ENCODE results near the gene LIN37.
"Not testable (repeated sequence)": the region's sequence is repeated elsewhere in the genome, so short reads cannot be mapped to it uniquely, and the experiment has no call there.

The LIN37 gene

DNA sequence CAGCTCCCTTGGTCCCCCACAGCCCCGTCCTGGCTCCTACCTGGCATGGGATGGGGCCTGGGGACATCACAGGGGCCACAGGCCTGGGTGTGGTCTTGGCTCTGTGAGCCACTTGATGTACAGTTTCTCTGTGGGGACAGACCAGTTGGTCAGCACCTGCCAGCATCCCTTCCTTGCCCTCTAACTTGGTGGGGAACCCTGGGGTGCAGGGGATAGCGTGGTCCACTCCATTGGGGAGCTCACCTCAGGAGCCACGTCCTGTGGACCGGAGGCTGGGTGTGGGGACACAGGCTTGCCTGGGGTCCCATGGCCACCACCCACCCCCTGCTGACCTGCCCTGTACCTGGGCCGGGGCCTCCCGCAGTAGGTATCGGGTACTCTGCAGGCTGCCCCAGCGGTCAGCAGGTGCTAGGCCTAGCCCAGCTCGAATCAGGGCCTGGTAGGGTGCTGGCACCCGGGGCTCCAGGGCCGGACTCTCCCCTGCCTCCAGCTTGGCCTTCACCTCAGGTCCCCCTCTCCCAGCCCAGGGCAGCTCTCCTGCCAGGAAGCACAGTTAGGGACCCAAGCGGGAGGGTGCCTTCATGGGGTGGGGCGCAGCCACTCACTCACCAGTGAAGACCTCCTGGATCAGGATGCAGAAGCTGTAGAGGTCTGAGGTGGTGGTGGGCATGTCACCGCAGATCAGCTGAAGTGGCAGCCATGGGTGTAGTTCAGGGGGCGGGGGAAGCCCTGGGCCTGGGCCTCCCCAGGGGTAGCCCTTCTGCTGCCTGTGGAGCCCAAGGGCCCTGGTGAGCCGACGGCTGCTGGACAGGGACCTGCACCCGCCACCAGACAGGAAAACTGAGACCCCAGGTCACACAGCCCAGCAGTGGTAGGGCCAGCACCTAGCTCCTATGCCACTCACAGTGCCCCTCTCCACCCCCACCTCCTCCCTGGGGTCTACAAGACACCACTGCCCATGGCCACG, 41.9 kb downstream of the LIN37 start:
- DNase-seq (ENCODE audit: low spot score), result no peak

DNA sequence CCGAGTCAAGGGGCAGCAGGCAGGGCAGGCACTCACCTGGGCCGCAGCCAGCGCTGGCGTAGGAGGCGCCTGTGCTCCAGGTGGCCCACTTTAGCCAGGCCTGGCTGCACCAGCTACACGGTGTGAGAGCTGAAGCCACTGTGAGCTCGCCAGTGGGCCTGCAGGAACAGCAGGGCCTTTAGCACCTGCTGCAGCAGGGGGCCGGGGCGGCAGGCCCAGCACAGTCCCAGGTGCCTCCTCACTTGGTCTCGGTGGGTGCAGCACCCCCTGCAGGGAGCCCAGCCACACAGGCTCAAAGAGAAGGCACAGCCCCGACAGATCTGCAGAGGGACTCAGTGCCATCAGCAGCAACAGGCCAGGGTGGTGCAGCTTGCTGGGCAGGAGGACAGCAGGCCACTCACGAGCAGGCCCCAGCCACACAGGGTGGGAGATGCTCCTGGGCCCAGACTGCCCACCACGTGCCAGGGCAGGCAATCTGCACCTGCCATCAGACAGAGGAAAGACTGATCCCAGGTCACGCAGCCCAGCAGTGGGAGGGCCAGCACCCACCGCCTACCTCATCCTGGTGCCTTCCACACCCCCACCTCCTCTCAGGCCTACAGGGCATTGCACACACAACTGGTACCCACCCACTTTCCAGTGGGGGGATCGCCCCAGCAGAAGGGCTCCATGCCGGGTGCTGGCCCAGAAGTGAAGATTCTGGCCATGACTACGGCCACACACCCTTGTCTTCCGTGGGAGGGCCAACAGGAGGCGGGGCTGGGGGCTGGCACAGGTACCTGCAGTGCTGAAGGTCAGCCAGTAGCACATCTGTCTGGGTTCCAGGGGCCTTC, 42.8 kb downstream of the LIN37 start:
- DNase-seq (ENCODE audit: low spot score), result peak; percentile 63

DNA sequence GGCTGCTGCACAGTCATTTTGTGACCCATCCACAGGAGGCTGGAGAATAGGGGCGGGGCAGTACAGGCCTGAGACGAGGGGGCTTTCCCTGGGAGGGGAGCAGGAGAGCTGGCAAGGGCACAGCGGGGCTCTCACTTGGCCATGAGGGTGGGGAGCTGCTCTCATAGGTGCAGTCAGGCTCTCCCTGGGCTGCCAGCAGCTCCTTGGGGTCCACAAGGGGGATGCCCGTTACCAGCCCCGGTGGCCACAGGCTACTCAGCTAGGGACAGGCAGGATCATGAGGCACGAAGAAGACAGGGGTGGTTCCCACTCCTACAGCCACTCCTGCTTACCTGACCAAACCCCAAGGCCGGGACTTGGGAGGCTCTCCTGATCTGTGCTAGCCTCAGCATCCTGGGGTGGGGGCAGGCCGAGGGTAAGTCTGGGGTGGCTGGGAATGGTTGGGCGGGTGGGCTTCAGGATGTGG, 43.5 kb downstream of the LIN37 start:
- DNase-seq (ENCODE audit: low spot score), result no peak

DNA sequence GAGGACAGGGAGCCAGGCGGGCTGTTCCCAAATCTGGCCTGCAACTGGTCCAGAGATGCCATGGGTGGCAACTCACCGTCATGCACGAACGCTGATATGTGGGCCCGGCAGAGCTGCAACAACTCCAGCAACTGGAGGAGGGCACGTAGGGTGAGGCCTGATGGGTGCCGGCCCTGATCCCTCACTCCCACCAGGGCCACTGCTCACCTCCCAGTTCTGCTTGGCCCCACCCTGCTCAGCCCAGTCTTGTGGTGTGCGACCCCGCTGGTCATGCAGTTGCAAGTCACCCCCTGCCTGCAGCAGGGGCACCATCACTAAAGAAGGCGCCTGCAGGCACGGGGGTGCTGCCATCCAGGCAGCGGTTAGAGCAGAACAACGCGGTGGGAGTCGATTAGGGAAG, 43.9 kb downstream of the LIN37 start:
- DNase-seq (ENCODE audit: low spot score), result no peak

DNA sequence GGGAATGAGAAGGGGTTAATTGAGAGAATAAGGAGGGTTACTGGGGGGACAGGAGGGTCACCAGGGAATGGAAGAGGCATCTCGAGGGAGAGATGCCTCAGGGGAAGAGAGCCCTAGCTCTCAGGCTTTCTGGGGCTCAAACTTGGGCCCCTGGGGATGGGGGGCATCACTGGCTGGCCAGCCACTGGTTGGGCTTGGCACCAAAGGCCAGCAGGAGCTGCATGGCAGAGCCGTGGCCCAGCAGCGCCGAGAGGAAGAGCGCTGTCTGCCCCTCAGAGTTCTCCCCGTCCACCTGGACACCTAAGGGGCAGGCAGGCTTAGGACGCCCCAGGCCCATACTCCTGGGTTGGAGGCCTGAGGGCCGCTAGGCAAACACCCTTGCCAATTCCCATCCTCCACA, 44.5 kb downstream of the LIN37 start:
- DNase-seq (ENCODE audit: low spot score), result no peak

DNA sequence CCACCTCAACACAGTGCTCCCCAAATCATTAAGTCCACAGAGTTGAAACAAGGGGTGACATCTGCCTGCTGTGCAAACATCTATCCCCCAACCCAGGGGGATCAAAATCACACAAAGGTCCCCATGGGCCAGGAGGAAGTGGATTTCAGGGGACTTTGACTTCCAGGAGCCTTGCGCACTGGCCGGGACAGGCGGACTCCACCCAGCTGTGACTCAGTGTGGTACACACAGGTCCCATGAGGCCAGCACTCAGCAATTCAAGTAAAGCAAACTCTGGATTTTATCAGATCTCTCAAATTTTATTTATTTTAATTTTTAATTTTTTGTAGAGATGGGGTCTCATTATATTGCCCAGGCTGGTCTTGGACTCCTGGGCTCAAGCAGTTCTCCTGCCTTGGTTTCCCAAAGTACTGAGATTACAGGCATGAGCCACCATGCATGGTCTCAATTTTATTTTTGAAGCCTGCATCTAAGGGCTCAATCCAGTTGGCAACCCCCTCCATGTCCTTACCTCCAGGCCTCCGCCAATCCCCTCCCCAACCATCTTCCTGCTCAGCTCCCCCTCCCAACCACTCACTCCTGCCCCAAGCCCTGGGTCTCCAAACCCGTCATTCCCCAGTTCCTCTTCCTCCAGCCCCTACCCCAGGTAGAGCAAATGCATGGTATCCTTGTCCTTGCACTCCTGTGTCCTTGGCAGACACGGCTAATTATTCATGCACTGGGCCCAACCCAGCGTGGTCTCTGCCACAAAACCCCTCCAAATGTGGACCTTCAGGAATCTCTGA, 45.2 kb downstream of the LIN37 start:
- no peak for DNase-seq (ENCODE audit: low spot score)

DNA sequence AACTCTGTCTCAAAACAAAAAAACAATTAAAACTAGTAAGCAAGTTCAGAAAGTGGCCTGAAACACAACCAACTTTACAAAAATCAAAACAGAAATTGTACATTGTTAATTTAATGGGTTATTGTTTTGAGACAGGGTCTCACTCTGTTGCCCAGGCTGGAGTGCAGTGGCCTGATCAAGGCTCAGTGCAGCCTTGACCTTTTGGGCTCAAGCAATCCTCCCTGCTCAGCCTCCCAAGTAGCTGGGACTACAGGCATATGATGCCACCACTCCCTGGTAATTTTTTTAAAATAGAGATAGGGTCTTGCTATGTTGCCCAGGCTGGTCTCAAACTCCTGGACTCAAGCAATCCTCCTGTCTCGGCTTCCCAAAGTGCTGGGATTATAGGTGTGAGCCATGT, 47.2 kb downstream of the LIN37 start:
- not testable (repeated sequence) for DNase-seq (ENCODE audit: low spot score)

DNA sequence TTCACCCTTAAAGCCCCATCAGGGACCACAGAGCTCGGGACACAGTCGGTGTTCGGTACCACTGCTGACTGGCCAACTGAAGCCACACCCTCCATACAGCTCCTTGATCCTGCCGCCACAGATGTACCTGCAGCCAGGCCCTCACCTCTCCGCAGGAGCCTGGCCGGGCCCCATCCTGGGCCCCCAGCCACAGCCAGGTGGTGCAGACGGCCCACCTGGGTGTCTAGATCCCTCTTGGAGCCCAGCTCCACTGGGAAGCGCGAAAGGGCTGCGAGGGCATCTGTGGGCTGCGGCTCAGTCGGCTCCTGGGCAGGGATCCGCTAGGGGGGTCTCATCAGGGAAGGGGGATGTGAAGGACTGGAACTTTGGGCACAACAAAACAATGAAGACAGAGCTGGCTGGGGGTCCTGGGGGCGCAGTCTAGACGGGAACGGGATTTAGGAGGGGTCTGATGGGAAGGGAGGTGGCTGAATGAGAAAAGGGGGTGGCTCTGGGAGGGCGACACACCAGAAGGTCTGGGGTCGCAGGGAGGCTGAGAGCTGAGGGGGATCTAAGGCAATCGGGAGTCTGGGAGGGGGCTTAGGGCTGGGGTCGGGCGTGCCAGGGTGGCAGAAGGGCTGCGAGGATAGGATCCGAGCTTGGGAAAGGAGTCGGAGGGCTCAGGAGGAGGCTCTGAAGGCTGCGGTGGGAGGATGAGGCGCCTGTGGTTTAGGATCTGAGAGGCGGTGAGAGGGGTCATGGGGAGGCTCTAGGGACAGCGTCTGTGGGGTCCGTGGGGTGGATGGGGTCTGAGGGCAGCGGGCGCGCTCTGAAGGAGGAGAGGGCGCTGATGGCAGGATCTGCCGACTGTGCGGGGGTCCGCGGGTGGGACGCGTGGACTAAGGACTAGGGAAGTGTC, 48.5 kb downstream of the LIN37 start:
- no peak for DNase-seq (ENCODE audit: low spot score)

DNA sequence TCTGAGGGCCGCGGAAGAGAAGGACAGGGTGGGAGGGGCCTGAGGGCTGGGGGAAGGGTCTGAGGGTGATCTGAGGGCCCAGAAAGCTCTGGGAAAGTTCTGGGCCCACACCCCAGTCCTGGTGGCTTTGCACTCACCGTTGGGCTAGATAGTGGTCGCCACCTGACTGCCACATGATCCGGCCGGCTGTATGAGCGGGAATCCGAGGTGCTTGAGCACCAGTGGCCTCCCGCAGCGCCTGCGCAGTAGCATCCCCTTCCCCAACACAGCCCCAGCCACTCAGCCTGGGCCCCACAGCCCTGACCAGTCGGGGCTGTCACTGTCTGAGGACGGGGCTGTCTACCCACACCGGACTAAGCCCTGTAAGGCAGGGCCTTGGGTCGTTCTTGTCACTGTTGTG, 49.3 kb downstream of the LIN37 start:
- DNase-seq (ENCODE audit: low spot score), result no peak

DNA sequence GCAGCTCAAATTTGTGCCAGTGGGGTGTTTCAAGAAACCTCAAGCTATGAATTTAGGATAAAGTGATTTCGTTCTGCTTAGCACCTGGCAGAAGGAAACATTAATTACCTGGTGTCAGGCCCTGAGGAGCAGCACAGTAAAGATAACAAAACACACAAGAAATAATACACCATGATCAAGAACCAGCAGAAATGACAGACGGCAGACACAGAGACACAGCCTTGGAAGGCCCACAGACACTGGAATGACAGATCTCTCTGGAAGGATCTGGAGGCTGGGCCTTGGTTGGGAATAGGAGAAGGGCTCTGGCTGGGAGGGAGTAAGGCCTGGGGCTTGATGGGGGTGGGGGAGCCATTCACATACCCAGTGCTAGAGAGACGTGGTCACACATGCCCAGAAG, 53.5 kb downstream of the LIN37 start:
- no peak for DNase-seq (ENCODE audit: low spot score)
